ENCODE data around the gene OSBPL1A.

OSBPL1A gene

GRCh38 chr18:24231773-24232735 lies 165.6 kb downstream of the OSBPL1A start:
- Histone ChIP-seq H3K36me3 (ENCODE audit: control insufficient read depth, insufficient read depth, low read length) (no peaks in the 10 kb centered on the region), H3K4me3 (replicated peaks; ENCODE audit: low read depth, low read length) (no peak overlapping the region), H3K27me3 (replicated peaks; ENCODE audit: control insufficient read depth, insufficient read depth, low read length) (peaks cover 2% of the 10 kb centered on the region)
- TF ChIP-seq CTCF (IDR thresholded peaks at IDR 0.05; ENCODE audit: insufficient read depth, low read length, poor library complexity, severe bottlenecking), result no peak
- no peak for DNase-seq (ENCODE audit: extremely low read depth, insufficient read length)

GRCh38 chr18:24230766-24231165 lies 166.9 kb downstream of the OSBPL1A start:
- no peak for DNase-seq (ENCODE audit: extremely low read depth, insufficient read length)
- peaks cover 2% of the 10 kb centered on the region; the same call in 1 of the 2 replicates for H3K27me3 ChIP-seq (replicated peaks; ENCODE audit: control insufficient read depth, insufficient read depth, low read length)
- no peak for TF ChIP-seq CTCF (IDR thresholded peaks at IDR 0.05; ENCODE audit: insufficient read depth, low read length, poor library complexity, severe bottlenecking)
- no peaks in the 10 kb centered on the region for H3K36me3 ChIP-seq (ENCODE audit: control insufficient read depth, insufficient read depth, low read length)
- H3K4me3 ChIP-seq (replicated peaks; ENCODE audit: low read depth, low read length), result no peak overlapping the region

GRCh38 chr18:24228667-24229041 lies 169.0 kb downstream of the OSBPL1A start:
- no peak for DNase-seq (ENCODE audit: extremely low read depth, insufficient read length)
- Histone ChIP-seq H3K4me3 (replicated peaks; ENCODE audit: low read depth, low read length) (no peak overlapping the region), H3K27me3 (replicated peaks; ENCODE audit: control insufficient read depth, insufficient read depth, low read length) (peaks cover 2% of the 10 kb centered on the region; the same call in 1 of the 2 replicates), H3K36me3 (ENCODE audit: control insufficient read depth, insufficient read depth, low read length) (no peaks in the 10 kb centered on the region)
- no peak for TF ChIP-seq CTCF (IDR thresholded peaks at IDR 0.05; ENCODE audit: insufficient read depth, low read length, poor library complexity, severe bottlenecking)

- no peak for DNase-seq (ENCODE audit: extremely low read depth, insufficient read length)
- no peak for TF ChIP-seq CTCF (IDR thresholded peaks at IDR 0.05; ENCODE audit: insufficient read depth, low read length, poor library complexity, severe bottlenecking)
- Histone ChIP-seq H3K4me3 (replicated peaks; ENCODE audit: low read depth, low read length) (no peak overlapping the region), H3K27me3 (replicated peaks; ENCODE audit: control insufficient read depth, insufficient read depth, low read length) (peaks cover 2% of the 10 kb centered on the region; the same call in 1 of the 2 replicates), H3K36me3 (ENCODE audit: control insufficient read depth, insufficient read depth, low read length) (no peaks in the 10 kb centered on the region)
Observed at GRCh38 chr18:24227977-24228666, 169.5 kb downstream of the OSBPL1A start.

GRCh38 chr18:24220318-24220688 lies 177.3 kb downstream of the OSBPL1A start:
- Histone ChIP-seq H3K36me3 (ENCODE audit: control insufficient read depth, insufficient read depth, low read length) (no peaks in the 10 kb centered on the region), H3K27me3 (replicated peaks; ENCODE audit: control insufficient read depth, insufficient read depth, low read length) (no peaks in the 10 kb centered on the region), H3K4me3 (replicated peaks; ENCODE audit: low read depth, low read length) (no peak overlapping the region)
- DNase-seq (ENCODE audit: extremely low read depth, insufficient read length), result no peak
- TF ChIP-seq CTCF (IDR thresholded peaks at IDR 0.05; ENCODE audit: insufficient read depth, low read length, poor library complexity, severe bottlenecking), result no peak
